Stimulated activated CD4-positive, alpha-beta T cell treated with anti-CD3 and anti-CD28 coated beads, Interleukin-12 subunit alpha, Interleukin-12 subunit beta, amount 100 ng/mL, for 24 hours (primary cell): Measurements from ENCODE around the gene ELAVL4.

ENCODE experiments used
- DNase-seq, 2 experiments: peaks; one replicate each; pipeline ENCODE4 v3.0.0-alpha.2; 2020; ENCODE audit warnings: low read depth in 2 of 2

The ELAVL4 gene

GRCh38 chr1:50251702-50252101 lies 143.0 kb downstream of the ELAVL4 start:
- DNase-seq = no peak

DNA sequence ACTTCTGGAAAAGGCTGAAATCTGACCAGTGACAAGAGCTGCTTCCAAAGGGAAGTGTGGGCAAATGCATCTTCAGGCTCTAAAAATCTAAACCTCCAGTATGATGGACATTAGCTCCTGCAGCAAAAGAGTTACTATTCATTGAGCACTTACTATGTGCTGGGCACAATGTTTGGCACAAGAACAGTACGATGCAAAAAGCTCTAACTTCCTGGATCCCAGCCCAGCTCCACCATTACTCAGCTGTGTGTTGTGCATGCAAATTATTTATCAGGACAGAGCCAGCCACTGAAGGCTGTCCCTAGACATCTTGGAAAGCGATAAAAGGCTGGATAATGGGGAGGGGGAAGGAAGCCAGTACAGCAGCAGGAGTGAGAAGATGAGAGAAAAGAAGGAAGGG lies 143.5 kb downstream of the ELAVL4 start:
- DNase-seq = no peak
